HG03442 (cell line): ENCODE results near the gene LYPD6B.

Experiments
- ATAC-seq: cut with Tn5 transposase; IDR thresholded peaks from one replicate; pipeline ENCODE4 v1.9.1; 2021; ENCODE audit warnings: mild to moderate bottlenecking, moderate library complexity; ENCODE audit not compliant: unreplicated experiment

Gene LYPD6B

GRCh38 chr2:149039213-149039724 is 770 bp downstream of the LYPD6B start:
- no peak for ATAC-seq

GRCh38 chr2:149040451-149040850 is 2.0 kb downstream of the LYPD6B start:
- peak; percentile 43 for ATAC-seq

GRCh38 chr2:149041482-149041881 is 3.0 kb downstream of the LYPD6B start:
- ATAC-seq, result no peak

GRCh38 chr2:149042881-149043280 is 4.4 kb downstream of the LYPD6B start:
- ATAC-seq, result no peak

- ATAC-seq, result no peak
These were observed 6.0 kb downstream of the LYPD6B start for GRCh38 chr2:149044500-149044899.

GRCh38 chr2:149047118-149047517 is 8.6 kb downstream of the LYPD6B start:
- no peak for ATAC-seq

GRCh38 chr2:149049142-149049541 is 10.6 kb downstream of the LYPD6B start:
- no peak for ATAC-seq

- ATAC-seq, result peak; percentile 96
These were observed 11.7 kb downstream of the LYPD6B start for GRCh38 chr2:149050188-149050587.

GRCh38 chr2:149055751-149056150 is 17.3 kb downstream of the LYPD6B start:
- ATAC-seq, result no peak

GRCh38 chr2:149056541-149057255 is 18.2 kb downstream of the LYPD6B start:
- no peak for ATAC-seq

GRCh38 chr2:149057401-149057800 is 18.9 kb downstream of the LYPD6B start:
- ATAC-seq, result no peak

- no peak for ATAC-seq
These were observed 20.4 kb downstream of the LYPD6B start for GRCh38 chr2:149058936-149059335.

GRCh38 chr2:149059822-149060221 is 21.3 kb downstream of the LYPD6B start:
- ATAC-seq, result no peak

- ATAC-seq, result no peak
These were observed 22.7 kb downstream of the LYPD6B start for GRCh38 chr2:149061133-149061745.

- no peak for ATAC-seq
These were observed 24.0 kb downstream of the LYPD6B start for GRCh38 chr2:149062531-149062930.

GRCh38 chr2:149063177-149063576 is 24.7 kb downstream of the LYPD6B start:
- no peak for ATAC-seq

- no peak for ATAC-seq
These were observed 25.9 kb downstream of the LYPD6B start for GRCh38 chr2:149064365-149064841.

- peak; percentile 38 for ATAC-seq
These were observed 26.5 kb downstream of the LYPD6B start for GRCh38 chr2:149064856-149065630.

- no peak for ATAC-seq
These were observed 29.9 kb downstream of the LYPD6B start for GRCh38 chr2:149068225-149068995.

- no peak for ATAC-seq
These were observed 30.7 kb downstream of the LYPD6B start for GRCh38 chr2:149068996-149069888.
